Stomach (tissue), 4 donors: ENCODE results near the gene IPPK.

ENCODE experiments used
- POLR2A ChIP-seq, 4 donors: fragments of 450-650 bp; IDR thresholded peaks; one replicate each; pipeline ENCODE4 v1.6.1; 2016; ENCODE audit warnings: antibody characterized with exemption in 4 of 4, control low read depth in 2 of 4, mild to moderate bottlenecking in 1 of 4, moderate library complexity in 1 of 4
- POLR2AphosphoS5 ChIP-seq, 3 donors: sonication (generic); formaldehyde crosslinking; IDR thresholded peaks; one replicate each; pipeline ENCODE4 v1.6.1; 2016; ENCODE audit warnings: antibody characterized with exemption in 3 of 3

DNA sequence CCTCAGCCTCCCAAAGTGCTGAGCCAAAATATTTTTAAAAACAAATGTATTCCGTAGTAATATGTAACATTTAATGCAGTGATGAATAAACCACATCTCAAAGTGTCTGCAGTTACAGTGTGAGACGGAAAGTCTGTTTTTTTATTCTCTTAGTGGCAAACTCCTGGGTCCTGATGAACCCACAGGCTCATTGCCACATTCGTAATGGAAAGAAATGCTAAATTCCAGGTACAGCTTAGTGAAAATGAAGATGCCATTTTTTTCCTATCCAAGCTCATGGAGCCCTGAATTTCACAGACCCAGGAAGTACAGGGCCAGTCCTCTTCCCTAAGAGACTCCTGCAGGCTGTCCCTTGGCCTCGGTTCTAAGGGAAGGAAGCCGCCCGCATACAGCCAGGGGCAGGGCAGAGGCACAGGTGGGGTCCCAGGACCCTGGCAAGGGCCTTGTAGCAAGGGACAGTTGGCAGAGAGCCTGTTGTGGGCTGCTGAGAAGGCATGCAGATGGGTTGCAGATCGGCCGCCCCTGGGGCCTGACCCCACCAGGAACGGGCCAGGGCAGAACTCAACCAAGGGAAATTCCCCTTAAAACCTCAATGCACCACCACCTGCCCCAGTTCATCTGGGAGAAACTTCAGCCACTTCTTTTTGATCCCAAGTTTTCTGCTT is 36.2 kb downstream of the IPPK start:
- TF ChIP-seq POLR2A (IDR thresholded peaks at IDR 0.05), result no peak
- TF ChIP-seq POLR2AphosphoS5 (IDR thresholded peaks at IDR 0.05), result no peak
